Measurements from ENCODE around the gene TMEM37. TPM values are rescaled to one million over a fixed set of nuclear protein-coding genes. Genes with fewer than 3 reads are reported as not detected.

Gene TMEM37
- total and polyA plus RNA-seq, 4 donors = 17.6 to 125 (median 37.4) TPM

DNA sequence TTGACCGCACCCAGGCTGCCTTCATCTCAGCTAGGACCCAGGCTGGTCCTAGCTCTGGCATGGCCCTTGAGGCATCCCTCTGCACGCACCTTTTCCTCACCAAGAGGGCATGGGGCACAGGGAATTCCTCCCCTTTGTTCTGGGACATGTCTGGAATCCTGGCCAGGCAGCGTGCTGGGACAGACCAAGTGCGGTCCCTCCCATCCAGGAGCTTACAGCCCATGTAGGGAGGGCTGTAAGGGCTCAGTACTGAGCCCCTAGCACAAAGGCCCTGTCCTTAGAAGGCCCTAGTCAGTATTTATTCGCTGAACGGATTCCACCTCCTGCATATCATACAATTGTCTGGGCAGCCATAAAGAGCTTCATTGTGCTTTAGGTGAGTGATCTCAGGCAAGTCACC, 3.0 kb downstream of the TMEM37 start:
- H3K4me3 ChIP-seq (ENCODE audit: low read depth in 1 of 3, low read length in 3 of 3) = peak overlapping the region in 1 of 3 donors; percentile 79
- no peak for DNase-seq (ENCODE audit: low spot score)
- H3K27me3 ChIP-seq (ENCODE audit: control insufficient read depth in 4 of 4, insufficient read depth in 4 of 4, low read length in 3 of 4) = no peaks in the 10 kb centered on the region
- H3K9me3 ChIP-seq (ENCODE audit: control insufficient read depth in 4 of 4, low read length in 3 of 4) = no peaks in the 10 kb centered on the region
- H3K36me3 ChIP-seq (ENCODE audit: control insufficient read depth in 4 of 4, insufficient read depth in 3 of 4, low read depth in 1 of 4, low read length in 3 of 4) = peaks cover 5 to 14% (median 8%) of the 10 kb centered on the region in 4 donors
- TF ChIP-seq, protein P1, sequence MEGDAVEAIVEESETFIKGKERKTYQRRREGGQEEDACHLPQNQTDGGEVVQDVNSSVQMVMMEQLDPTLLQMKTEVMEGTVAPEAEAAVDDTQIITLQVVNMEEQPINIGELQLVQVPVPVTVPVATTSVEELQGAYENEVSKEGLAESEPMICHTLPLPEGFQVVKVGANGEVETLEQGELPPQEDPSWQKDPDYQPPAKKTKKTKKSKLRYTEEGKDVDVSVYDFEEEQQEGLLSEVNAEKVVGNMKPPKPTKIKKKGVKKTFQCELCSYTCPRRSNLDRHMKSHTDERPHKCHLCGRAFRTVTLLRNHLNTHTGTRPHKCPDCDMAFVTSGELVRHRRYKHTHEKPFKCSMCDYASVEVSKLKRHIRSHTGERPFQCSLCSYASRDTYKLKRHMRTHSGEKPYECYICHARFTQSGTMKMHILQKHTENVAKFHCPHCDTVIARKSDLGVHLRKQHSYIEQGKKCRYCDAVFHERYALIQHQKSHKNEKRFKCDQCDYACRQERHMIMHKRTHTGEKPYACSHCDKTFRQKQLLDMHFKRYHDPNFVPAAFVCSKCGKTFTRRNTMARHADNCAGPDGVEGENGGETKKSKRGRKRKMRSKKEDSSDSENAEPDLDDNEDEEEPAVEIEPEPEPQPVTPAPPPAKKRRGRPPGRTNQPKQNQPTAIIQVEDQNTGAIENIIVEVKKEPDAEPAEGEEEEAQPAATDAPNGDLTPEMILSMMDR (IDR thresholded peaks at IDR 0.05; ENCODE audit: low read depth, low read length, missing input control) = no peak
- no peak for TF ChIP-seq FOXA1 (IDR thresholded peaks at IDR 0.05)
- TF ChIP-seq RAD21 (IDR thresholded peaks at IDR 0.05) = no peak
- TF ChIP-seq NR2F2 (IDR thresholded peaks at IDR 0.05) = no peak
- no peak for TF ChIP-seq SP1 (IDR thresholded peaks at IDR 0.05)
- TF ChIP-seq JUND (IDR thresholded peaks at IDR 0.05) = no peak
- peaks cover 18 to 65% (median 44%) of the 10 kb centered on the region in 4 donors for H3K4me1 ChIP-seq (ENCODE audit: control insufficient read depth in 4 of 4, insufficient read depth in 4 of 4, low read length in 3 of 4)
- H3K9ac ChIP-seq (ENCODE audit: low read depth in 1 of 2, low read length in 2 of 2) = no peak overlapping the region
- H3K27ac ChIP-seq (ENCODE audit: low read depth in 1 of 2, low read length in 2 of 2) = peak overlapping the region; percentile 76 to 92
- 65% methylated on average over 6 of the region's 6 CpGs for WGBS

DNA sequence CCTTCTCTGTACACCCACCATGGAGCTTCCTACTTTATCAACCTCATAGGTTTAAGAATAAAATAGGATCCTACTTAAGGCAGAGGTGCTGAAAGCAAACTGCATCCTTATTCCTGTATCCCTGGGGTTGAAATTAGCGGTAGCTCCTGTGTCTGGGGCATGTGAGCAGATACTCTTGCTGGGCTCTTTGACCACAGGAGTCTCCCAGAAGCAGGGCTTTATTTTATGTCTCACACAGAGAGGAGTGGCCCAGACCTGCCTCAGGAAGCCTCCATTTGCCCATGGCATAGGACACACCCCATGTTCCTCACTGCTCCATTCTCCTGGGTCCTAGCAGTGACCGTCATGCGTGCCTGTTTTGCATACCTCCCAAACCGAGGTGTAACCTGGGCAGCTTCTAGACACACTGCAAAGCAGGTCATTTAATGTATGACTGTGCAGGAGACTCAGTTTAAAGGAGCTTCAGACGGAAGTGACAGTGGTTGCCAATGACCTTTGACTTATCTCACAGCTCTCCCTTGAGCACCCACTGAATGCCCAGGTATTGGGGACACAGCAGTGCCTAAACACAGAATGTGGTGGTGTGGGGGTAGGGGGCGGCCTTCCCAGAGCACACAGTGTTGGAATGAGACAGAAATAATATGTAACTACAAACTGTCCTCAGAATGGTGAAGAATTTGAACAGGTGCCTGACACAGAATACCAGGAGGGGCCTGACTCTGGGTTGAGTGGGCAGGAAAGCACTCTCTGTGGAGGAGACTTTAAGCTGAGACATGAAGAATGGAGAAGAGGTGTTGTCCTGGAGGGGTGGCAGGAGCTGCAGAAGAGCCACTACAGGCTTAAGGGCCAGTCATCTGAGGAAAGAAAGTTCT, 3.7 kb downstream of the TMEM37 start:
- no peak for DNase-seq (ENCODE audit: low spot score)
- H3K27ac ChIP-seq (ENCODE audit: low read depth in 1 of 2, low read length in 2 of 2) = peak overlapping the region; percentile 76 to 92
- no peak overlapping the region for H3K4me3 ChIP-seq (ENCODE audit: low read depth in 1 of 3, low read length in 3 of 3)
- no peak overlapping the region for H3K9ac ChIP-seq (ENCODE audit: low read depth in 1 of 2, low read length in 2 of 2)
- peaks cover 18 to 62% (median 44%) of the 10 kb centered on the region in 4 donors for H3K4me1 ChIP-seq (ENCODE audit: control insufficient read depth in 4 of 4, insufficient read depth in 4 of 4, low read length in 3 of 4)
- TF ChIP-seq, protein P2, sequence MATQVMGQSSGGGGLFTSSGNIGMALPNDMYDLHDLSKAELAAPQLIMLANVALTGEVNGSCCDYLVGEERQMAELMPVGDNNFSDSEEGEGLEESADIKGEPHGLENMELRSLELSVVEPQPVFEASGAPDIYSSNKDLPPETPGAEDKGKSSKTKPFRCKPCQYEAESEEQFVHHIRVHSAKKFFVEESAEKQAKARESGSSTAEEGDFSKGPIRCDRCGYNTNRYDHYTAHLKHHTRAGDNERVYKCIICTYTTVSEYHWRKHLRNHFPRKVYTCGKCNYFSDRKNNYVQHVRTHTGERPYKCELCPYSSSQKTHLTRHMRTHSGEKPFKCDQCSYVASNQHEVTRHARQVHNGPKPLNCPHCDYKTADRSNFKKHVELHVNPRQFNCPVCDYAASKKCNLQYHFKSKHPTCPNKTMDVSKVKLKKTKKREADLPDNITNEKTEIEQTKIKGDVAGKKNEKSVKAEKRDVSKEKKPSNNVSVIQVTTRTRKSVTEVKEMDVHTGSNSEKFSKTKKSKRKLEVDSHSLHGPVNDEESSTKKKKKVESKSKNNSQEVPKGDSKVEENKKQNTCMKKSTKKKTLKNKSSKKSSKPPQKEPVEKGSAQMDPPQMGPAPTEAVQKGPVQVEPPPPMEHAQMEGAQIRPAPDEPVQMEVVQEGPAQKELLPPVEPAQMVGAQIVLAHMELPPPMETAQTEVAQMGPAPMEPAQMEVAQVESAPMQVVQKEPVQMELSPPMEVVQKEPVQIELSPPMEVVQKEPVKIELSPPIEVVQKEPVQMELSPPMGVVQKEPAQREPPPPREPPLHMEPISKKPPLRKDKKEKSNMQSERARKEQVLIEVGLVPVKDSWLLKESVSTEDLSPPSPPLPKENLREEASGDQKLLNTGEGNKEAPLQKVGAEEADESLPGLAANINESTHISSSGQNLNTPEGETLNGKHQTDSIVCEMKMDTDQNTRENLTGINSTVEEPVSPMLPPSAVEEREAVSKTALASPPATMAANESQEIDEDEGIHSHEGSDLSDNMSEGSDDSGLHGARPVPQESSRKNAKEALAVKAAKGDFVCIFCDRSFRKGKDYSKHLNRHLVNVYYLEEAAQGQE (IDR thresholded peaks at IDR 0.05) = no peak
- no peak for TF ChIP-seq FOXA2 (IDR thresholded peaks at IDR 0.05)
- TF ChIP-seq FOXA1 (IDR thresholded peaks at IDR 0.05) = no peak
- peak; percentile 14 for TF ChIP-seq YY1 (IDR thresholded peaks at IDR 0.05)
- TF ChIP-seq HNF4G (IDR thresholded peaks at IDR 0.05) = no peak
- 50% methylated on average over 6 of the region's 6 CpGs for WGBS
- no peaks in the 10 kb centered on the region for H3K9me3 ChIP-seq (ENCODE audit: control insufficient read depth in 4 of 4, low read length in 3 of 4)
- no peaks in the 10 kb centered on the region for H3K27me3 ChIP-seq (ENCODE audit: control insufficient read depth in 4 of 4, insufficient read depth in 4 of 4, low read length in 3 of 4)
- peaks cover 5 to 14% (median 8%) of the 10 kb centered on the region in 4 donors for H3K36me3 ChIP-seq (ENCODE audit: control insufficient read depth in 4 of 4, insufficient read depth in 3 of 4, low read depth in 1 of 4, low read length in 3 of 4)

DNA sequence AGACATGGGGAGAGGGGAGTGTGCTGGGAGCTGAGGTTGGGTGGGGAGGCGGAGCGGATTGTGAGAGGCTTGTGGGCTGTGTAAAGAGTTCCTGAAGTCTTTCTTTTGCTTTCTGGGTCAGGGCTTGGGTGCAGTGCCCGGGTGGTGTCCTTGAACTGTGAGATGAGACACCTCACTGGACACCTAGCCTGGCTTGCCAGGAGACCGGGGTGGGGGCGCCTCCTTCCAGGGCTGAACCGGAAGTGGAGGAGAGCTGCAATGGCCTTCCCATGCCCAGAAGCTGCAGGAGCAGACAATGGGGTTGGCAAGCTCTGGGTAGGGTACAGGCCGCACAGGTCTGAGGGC, 4.3 kb downstream of the TMEM37 start:
- WGBS = 57% methylated on average over 7 of the region's 7 CpGs
- Histone ChIP-seq H3K27me3 (ENCODE audit: control insufficient read depth in 4 of 4, insufficient read depth in 4 of 4, low read length in 3 of 4) (no peaks in the 10 kb centered on the region), H3K9me3 (ENCODE audit: control insufficient read depth in 4 of 4, low read length in 3 of 4) (no peaks in the 10 kb centered on the region), H3K4me1 (ENCODE audit: control insufficient read depth in 4 of 4, insufficient read depth in 4 of 4, low read length in 3 of 4) (peaks cover 18 to 61% (median 42%) of the 10 kb centered on the region in 4 donors), H3K36me3 (ENCODE audit: control insufficient read depth in 4 of 4, insufficient read depth in 3 of 4, low read depth in 1 of 4, low read length in 3 of 4) (peaks cover 5 to 14% (median 8%) of the 10 kb centered on the region in 4 donors), H3K4me3 (ENCODE audit: low read depth in 1 of 3, low read length in 3 of 3) (no peak overlapping the region), H3K27ac (ENCODE audit: low read depth in 1 of 2, low read length in 2 of 2) (peak overlapping the region; percentile 76 to 92), H3K9ac (ENCODE audit: low read depth in 1 of 2, low read length in 2 of 2) (no peak overlapping the region)
- no peak for DNase-seq (ENCODE audit: low spot score)
- TF ChIP-seq, protein P1 (IDR thresholded peaks at IDR 0.05; ENCODE audit: low read depth, low read length, missing input control) = no peak
- TF ChIP-seq TAF1 (conservative IDR thresholded peaks at IDR 0.05) (no peak), YY1 (IDR thresholded peaks at IDR 0.05) (no peak), SP1 (IDR thresholded peaks at IDR 0.05) (no peak), FOXA1 (IDR thresholded peaks at IDR 0.05) (no peak), FOXA2 (IDR thresholded peaks at IDR 0.05) (no peak), RAD21 (IDR thresholded peaks at IDR 0.05) (no peak), HNF4G (IDR thresholded peaks at IDR 0.05) (no peak), NR2F2 (IDR thresholded peaks at IDR 0.05) (no peak), GABPA (IDR thresholded peaks at IDR 0.05 in 1 of 2, conservative IDR thresholded peaks at IDR 0.05 in 1 of 2) (no peak)
- TF ChIP-seq, protein P2 (IDR thresholded peaks at IDR 0.05) = no peak

All from liver (tissue), 9 donors.